Right lobe of liver (tissue), 4 donors: ENCODE data around the gene GATD1.

Experiments
- POLR2A ChIP-seq: fragments of 450-650 bp; IDR thresholded peaks from one replicate; pipeline ENCODE4 v1.6.1; 2017; ENCODE audit warnings: antibody characterized with exemption, mild to moderate bottlenecking
- TF ChIP-seq, protein P1 (sequence below), 4 donors: fragments of 200-600 bp in 3 of 4; fragments of 450-650 bp in 1 of 4; IDR thresholded peaks; one replicate each; pipeline versions ENCODE4 v1.5.1 to v1.8.0; 2016 to 2022; ENCODE audit warnings: antibody characterized with exemption in 4 of 4, mild to moderate bottlenecking in 2 of 4
- donor health status: DM: no; HTN: no; CAD: no.
- donor health status: DM: no; HTN: no; CAD: no.
- donor health status: DM: no; HTN: yes; CAD: no.

DNA sequence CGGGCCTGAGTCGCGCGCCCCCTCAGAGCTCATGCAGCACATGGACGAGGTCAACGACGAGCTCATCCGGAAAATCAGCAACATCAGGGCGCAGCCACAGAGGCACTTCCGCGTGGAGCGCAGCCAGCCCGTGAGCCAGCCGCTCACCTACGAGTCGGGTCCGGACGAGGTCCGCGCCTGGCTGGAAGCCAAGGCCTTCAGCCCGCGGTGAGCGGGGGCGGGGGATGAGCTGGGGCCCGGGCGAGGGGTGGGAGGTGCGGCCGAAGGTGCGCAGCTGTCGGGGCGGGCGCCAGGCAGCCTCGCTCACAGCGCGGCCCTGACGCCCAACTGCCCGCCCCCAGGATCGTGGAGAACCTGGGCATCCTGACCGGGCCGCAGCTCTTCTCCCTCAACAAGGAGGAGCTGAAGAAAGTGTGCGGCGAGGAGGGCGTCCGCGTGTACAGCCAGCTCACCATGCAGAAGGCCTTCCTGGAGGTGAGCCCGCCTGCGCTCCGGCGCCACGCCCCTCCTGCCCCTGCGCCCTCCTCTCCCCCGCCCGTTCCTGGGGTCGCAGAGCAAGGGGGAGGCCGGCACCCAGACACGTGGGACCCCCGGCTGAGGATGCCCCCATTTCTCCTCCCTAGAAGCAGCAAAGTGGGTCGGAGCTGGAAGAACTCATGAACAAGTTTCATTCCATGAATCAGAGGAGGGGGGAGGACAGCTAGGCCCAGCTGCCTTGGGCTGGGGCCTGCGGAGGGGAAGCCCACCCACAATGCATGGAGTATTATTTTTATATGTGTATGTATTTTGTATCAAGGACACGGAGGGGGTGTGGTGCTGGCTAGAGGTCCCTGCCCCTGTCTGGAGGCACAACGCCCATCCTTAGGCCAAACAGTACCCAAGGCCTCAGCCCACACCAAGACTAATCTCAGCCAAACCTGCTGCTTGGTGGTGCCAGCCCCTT, 50.7 kb downstream of the GATD1 start:
- TF ChIP-seq, protein P1, sequence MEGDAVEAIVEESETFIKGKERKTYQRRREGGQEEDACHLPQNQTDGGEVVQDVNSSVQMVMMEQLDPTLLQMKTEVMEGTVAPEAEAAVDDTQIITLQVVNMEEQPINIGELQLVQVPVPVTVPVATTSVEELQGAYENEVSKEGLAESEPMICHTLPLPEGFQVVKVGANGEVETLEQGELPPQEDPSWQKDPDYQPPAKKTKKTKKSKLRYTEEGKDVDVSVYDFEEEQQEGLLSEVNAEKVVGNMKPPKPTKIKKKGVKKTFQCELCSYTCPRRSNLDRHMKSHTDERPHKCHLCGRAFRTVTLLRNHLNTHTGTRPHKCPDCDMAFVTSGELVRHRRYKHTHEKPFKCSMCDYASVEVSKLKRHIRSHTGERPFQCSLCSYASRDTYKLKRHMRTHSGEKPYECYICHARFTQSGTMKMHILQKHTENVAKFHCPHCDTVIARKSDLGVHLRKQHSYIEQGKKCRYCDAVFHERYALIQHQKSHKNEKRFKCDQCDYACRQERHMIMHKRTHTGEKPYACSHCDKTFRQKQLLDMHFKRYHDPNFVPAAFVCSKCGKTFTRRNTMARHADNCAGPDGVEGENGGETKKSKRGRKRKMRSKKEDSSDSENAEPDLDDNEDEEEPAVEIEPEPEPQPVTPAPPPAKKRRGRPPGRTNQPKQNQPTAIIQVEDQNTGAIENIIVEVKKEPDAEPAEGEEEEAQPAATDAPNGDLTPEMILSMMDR (IDR thresholded peaks at IDR 0.05), result no peak
- TF ChIP-seq POLR2A, result no peak
